ENCODE results near the gene TP53I11.

The TP53I11 gene

GRCh38 chr11:44923115-44923514 lies 27.6 kb downstream of the TP53I11 start:
- peaks cover 6% of the 10 kb centered on the region for H3K4me1 Mint-ChIP-seq

GRCh38 chr11:44920451-44920850 lies 30.2 kb downstream of the TP53I11 start:
- H3K36me3 Mint-ChIP-seq (ENCODE audit: low read depth): peaks cover 3% of the 10 kb centered on the region
- no peak overlapping the region for H3K27ac Mint-ChIP-seq
- no peak for TF ChIP-seq CTCF (IDR thresholded peaks at IDR 0.05; ENCODE audit: unreplicated experiment in 3 of 3)
- H3K4me3 Mint-ChIP-seq: no peak overlapping the region
- H3K4me1 Mint-ChIP-seq: no peaks in the 10 kb centered on the region
- peaks cover 7% of the 10 kb centered on the region for H3K27me3 Mint-ChIP-seq (ENCODE audit: low read depth)
- H3K9me3 Mint-ChIP-seq: no peaks in the 10 kb centered on the region

More at GRCh38 chr11:44923115-44923514, 27.6 kb downstream of the TP53I11 start:
- Mint-ChIP-seq H3K9me3 (no peaks in the 10 kb centered on the region), H3K36me3 (ENCODE audit: low read depth) (peaks cover 3% of the 10 kb centered on the region), H3K4me3 (no peak overlapping the region), H3K27me3 (ENCODE audit: low read depth) (peaks cover 7% of the 10 kb centered on the region), H3K27ac (no peak overlapping the region)
- no peak for TF ChIP-seq CTCF (IDR thresholded peaks at IDR 0.05; ENCODE audit: unreplicated experiment in 3 of 3)

GRCh38 chr11:44917741-44918140 lies 32.9 kb downstream of the TP53I11 start:
- H3K4me1 Mint-ChIP-seq: no peaks in the 10 kb centered on the region
- H3K9me3 Mint-ChIP-seq: no peaks in the 10 kb centered on the region
- no peak for TF ChIP-seq CTCF (IDR thresholded peaks at IDR 0.05; ENCODE audit: unreplicated experiment in 3 of 3)
- no peak overlapping the region for H3K4me3 Mint-ChIP-seq
- peaks cover 3% of the 10 kb centered on the region for H3K36me3 Mint-ChIP-seq (ENCODE audit: low read depth)
- no peak overlapping the region for H3K27ac Mint-ChIP-seq
- H3K27me3 Mint-ChIP-seq (ENCODE audit: low read depth): peaks cover 7% of the 10 kb centered on the region

GRCh38 chr11:44916801-44917385 lies 33.8 kb downstream of the TP53I11 start:
- Mint-ChIP-seq H3K27ac (no peak overlapping the region), H3K27me3 (ENCODE audit: low read depth) (no peaks in the 10 kb centered on the region), H3K4me3 (no peak overlapping the region), H3K9me3 (no peaks in the 10 kb centered on the region), H3K36me3 (ENCODE audit: low read depth) (peaks cover 3% of the 10 kb centered on the region), H3K4me1 (peaks cover 8% of the 10 kb centered on the region)
- no peak for TF ChIP-seq CTCF (IDR thresholded peaks at IDR 0.05; ENCODE audit: unreplicated experiment in 3 of 3)

GRCh38 chr11:44916331-44916730 lies 34.4 kb downstream of the TP53I11 start:
- no peak overlapping the region for H3K4me3 Mint-ChIP-seq
- peaks cover 10% of the 10 kb centered on the region for H3K4me1 Mint-ChIP-seq
- H3K9me3 Mint-ChIP-seq: no peaks in the 10 kb centered on the region
- peaks cover 3% of the 10 kb centered on the region for H3K36me3 Mint-ChIP-seq (ENCODE audit: low read depth)
- H3K27ac Mint-ChIP-seq: no peak overlapping the region
- no peak for TF ChIP-seq CTCF (IDR thresholded peaks at IDR 0.05; ENCODE audit: unreplicated experiment in 3 of 3)
- no peaks in the 10 kb centered on the region for H3K27me3 Mint-ChIP-seq (ENCODE audit: low read depth)

GRCh38 chr11:44915621-44916020 lies 35.1 kb downstream of the TP53I11 start:
- H3K4me3 Mint-ChIP-seq: no peak overlapping the region
- TF ChIP-seq CTCF (IDR thresholded peaks at IDR 0.05; ENCODE audit: unreplicated experiment in 3 of 3): no peak
- peaks cover 17% of the 10 kb centered on the region for H3K4me1 Mint-ChIP-seq
- no peak overlapping the region for H3K27ac Mint-ChIP-seq
- H3K27me3 Mint-ChIP-seq (ENCODE audit: low read depth): peaks cover 4% of the 10 kb centered on the region
- H3K9me3 Mint-ChIP-seq: no peaks in the 10 kb centered on the region
- peaks cover 1% of the 10 kb centered on the region for H3K36me3 Mint-ChIP-seq (ENCODE audit: low read depth)

Data from nephron (organoid).